HAP-1 (cell line): ENCODE measurements around the gene DOLPP1.

Source experiments
- DNase-seq, 2 experiments: peaks; one replicate each; pipeline ENCODE4 v3.0.0-alpha.2; 2016 to 2020; ENCODE audit warnings: low spot score in 2 of 2
- H3K27me3 ChIP-seq: fragments of 250-450 bp; sonication (Bioruptor Pico); 2 replicates; pipeline ENCODE4 v1.5.1; 2020; ENCODE audit warnings: low read depth, mild to moderate bottlenecking, moderate library complexity
- H3K36me3 ChIP-seq: fragments of 250-450 bp; sonication (Bioruptor Pico); replicated peaks from 2 replicates; pipeline ENCODE4 v1.5.1; 2020; ENCODE audit warnings: mild to moderate bottlenecking
- H3K4me1 ChIP-seq: fragments of 250-450 bp; sonication (Bioruptor Pico); 2 replicates; pipeline ENCODE4 v1.5.1; 2020; ENCODE audit warnings: mild to moderate bottlenecking
- H3K4me3 ChIP-seq: fragments of 250-450 bp; sonication (Bioruptor Pico); 2 replicates; pipeline ENCODE4 v1.5.1; 2020; ENCODE audit warnings: mild to moderate bottlenecking, moderate library complexity
- H3K9me3 ChIP-seq: fragments of 250-450 bp; sonication (Bioruptor Pico); 2 replicates; pipeline ENCODE4 v1.5.1; 2020; ENCODE audit warnings: mild to moderate bottlenecking, moderate library complexity
- in situ Hi-C: fragments of 300-500 bp; cut with MboI; formaldehyde crosslinking; loops from 3 replicates; pipeline ENCODE4 v1.14.3; 2020; ENCODE audit warnings: low sequenced_read_pairs, inconsistent platforms, mixed read lengths

The DOLPP1 gene

GRCh38 chr9:129071526-129072126 is 9.3 kb upstream of the DOLPP1 start:
- in situ Hi-C loops, result no loop called here
- peaks cover 11% of the 10 kb centered on the region for H3K36me3 ChIP-seq
- DNase-seq, result peak in 1 of 2 experiments; percentile 63
- H3K9me3 ChIP-seq, result no peaks in the 10 kb centered on the region
- H3K4me3 ChIP-seq, result no peak overlapping the region
- H3K27me3 ChIP-seq, result no peaks in the 10 kb centered on the region
- no peaks in the 10 kb centered on the region for H3K4me1 ChIP-seq

GRCh38 chr9:129072171-129072570 is 8.7 kb upstream of the DOLPP1 start:
- Histone ChIP-seq H3K4me3 (no peak overlapping the region), H3K9me3 (no peaks in the 10 kb centered on the region), H3K36me3 (peaks cover 11% of the 10 kb centered on the region), H3K4me1 (no peaks in the 10 kb centered on the region), H3K27me3 (no peaks in the 10 kb centered on the region)
- DNase-seq, result no peak
- in situ Hi-C loops, result no loop called here

GRCh38 chr9:129073404-129073803 is 7.5 kb upstream of the DOLPP1 start:
- DNase-seq, result no peak
- Histone ChIP-seq H3K4me1 (no peaks in the 10 kb centered on the region), H3K36me3 (peaks cover 3% of the 10 kb centered on the region), H3K9me3 (no peaks in the 10 kb centered on the region), H3K27me3 (no peaks in the 10 kb centered on the region), H3K4me3 (no peak overlapping the region)
- in situ Hi-C loops, result no loop called here

GRCh38 chr9:129074106-129074505 is 6.8 kb upstream of the DOLPP1 start:
- Histone ChIP-seq H3K9me3 (no peaks in the 10 kb centered on the region), H3K36me3 (peaks cover 3% of the 10 kb centered on the region; the same call in 1 of the 2 replicates), H3K4me1 (no peaks in the 10 kb centered on the region), H3K27me3 (no peaks in the 10 kb centered on the region), H3K4me3 (no peak overlapping the region)
- in situ Hi-C loops, result no loop called here
- DNase-seq, result no peak

GRCh38 chr9:129075996-129076639 is 4.8 kb upstream of the DOLPP1 start:
- no peaks in the 10 kb centered on the region for H3K27me3 ChIP-seq
- H3K4me1 ChIP-seq, result peaks cover 3% of the 10 kb centered on the region; the same call in 1 of the 2 replicates
- H3K36me3 ChIP-seq, result no peaks in the 10 kb centered on the region
- H3K9me3 ChIP-seq, result no peaks in the 10 kb centered on the region
- DNase-seq, result no peak
- no peak overlapping the region for H3K4me3 ChIP-seq
- in situ Hi-C loops, result no loop called here

DNA sequence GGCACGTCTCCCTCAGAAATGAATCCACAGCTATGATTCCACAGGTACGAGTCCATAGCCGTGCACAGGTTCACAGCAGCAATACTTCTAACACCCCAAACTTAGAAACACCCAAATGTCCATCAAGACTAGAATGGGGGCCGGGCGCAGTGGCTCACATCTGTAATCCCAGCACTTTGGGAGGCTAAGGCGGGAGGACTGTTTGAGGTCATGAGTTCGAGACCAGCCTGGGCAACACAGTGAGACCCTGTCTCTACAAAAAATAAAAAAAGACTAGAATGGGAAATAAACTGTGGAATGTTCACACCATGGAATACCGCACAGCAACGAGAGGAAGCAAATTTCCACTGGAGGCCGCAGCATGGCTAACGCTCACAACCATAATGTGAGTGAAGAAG is 4.3 kb upstream of the DOLPP1 start:
- in situ Hi-C loops, result no loop called here
- H3K27me3 ChIP-seq, result no peaks in the 10 kb centered on the region
- no peaks in the 10 kb centered on the region for H3K36me3 ChIP-seq
- no peak overlapping the region for H3K4me3 ChIP-seq
- no peak for DNase-seq
- no peaks in the 10 kb centered on the region for H3K9me3 ChIP-seq
- peaks cover 3% of the 10 kb centered on the region; the same call in 1 of the 2 replicates for H3K4me1 ChIP-seq

GRCh38 chr9:129077236-129077635 is 3.7 kb upstream of the DOLPP1 start:
- peaks cover 9% of the 10 kb centered on the region; the same call in 1 of the 2 replicates for H3K4me1 ChIP-seq
- H3K36me3 ChIP-seq, result no peaks in the 10 kb centered on the region
- H3K4me3 ChIP-seq, result no peak overlapping the region
- in situ Hi-C loops, result no loop called here
- no peaks in the 10 kb centered on the region for H3K9me3 ChIP-seq
- no peak for DNase-seq
- H3K27me3 ChIP-seq, result no peaks in the 10 kb centered on the region

DNA sequence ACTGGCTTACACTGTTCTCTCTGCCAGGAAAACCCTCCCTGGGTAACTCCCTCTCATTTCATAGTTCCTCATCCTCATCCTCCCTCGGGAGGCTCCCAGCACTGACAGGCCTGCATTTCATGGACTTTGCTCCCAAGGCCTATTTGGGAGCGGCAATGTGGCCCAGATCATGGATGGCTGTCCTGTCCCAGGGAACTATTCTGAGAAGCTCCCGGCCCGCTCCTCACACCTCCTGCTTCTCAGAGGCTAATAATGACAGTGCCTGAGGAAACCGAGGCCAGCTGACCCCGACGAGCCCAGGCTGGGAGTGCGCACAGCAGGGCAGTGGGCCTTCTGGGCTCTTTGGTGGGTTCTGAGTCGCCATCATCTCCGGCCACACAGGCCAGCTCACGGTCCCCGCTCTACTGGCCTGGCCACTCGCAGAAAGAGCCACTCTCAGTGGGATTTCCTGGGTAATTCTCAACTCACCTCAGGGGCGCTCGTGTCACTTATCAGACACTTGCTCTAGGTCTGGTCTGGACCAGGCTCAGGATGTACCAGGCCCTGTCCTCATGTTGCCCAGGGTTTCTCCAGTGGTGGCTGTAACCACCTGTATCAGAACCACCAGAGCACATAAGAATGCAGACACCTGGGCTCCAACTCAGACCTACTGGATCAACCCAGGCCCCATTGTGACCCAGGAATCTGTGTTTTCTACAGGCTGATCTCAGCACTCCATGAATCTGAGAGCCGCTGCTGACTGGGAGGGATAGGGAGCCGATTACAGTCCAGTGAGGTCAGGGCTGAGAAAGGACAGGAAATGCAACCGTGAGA is 2.0 kb upstream of the DOLPP1 start:
- in situ Hi-C loops, result no loop called here
- Histone ChIP-seq H3K4me1 (peaks cover 9% of the 10 kb centered on the region; the same call in 1 of the 2 replicates), H3K27me3 (no peaks in the 10 kb centered on the region), H3K9me3 (no peaks in the 10 kb centered on the region), H3K4me3 (no peak overlapping the region), H3K36me3 (no peaks in the 10 kb centered on the region)
- no peak for DNase-seq

GRCh38 chr9:129079829-129080228 is 1.1 kb upstream of the DOLPP1 start:
- Histone ChIP-seq H3K4me1 (peaks cover 9% of the 10 kb centered on the region; the same call in 1 of the 2 replicates), H3K36me3 (peaks cover under 1% of the 10 kb centered on the region), H3K4me3 (peak overlapping the region; percentile 76), H3K9me3 (no peaks in the 10 kb centered on the region), H3K27me3 (no peaks in the 10 kb centered on the region)
- DNase-seq, result no peak
- in situ Hi-C loops, result no loop called here

DNA sequence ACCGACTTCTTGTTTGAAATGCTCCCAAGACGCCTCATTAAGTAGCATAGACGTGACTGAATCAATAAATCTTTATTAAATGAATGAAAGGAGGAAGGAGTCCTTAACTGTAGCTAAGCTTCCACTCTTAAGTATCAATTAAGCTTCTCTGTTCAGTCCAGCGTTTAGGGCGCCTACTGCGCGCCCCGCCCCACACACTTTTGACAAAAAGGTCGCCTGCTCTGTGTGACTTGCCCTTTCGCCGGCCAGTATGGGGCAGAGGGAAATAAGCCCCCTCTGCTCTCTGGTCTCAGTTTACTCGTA is 662 bp upstream of the DOLPP1 start:
- Histone ChIP-seq H3K9me3 (no peaks in the 10 kb centered on the region), H3K4me3 (peak overlapping the region; percentile 76), H3K4me1 (peaks cover 9% of the 10 kb centered on the region; the same call in 1 of the 2 replicates), H3K36me3 (peaks cover 4% of the 10 kb centered on the region), H3K27me3 (no peaks in the 10 kb centered on the region)
- in situ Hi-C loops, result no loop called here
- no peak for DNase-seq

DNA sequence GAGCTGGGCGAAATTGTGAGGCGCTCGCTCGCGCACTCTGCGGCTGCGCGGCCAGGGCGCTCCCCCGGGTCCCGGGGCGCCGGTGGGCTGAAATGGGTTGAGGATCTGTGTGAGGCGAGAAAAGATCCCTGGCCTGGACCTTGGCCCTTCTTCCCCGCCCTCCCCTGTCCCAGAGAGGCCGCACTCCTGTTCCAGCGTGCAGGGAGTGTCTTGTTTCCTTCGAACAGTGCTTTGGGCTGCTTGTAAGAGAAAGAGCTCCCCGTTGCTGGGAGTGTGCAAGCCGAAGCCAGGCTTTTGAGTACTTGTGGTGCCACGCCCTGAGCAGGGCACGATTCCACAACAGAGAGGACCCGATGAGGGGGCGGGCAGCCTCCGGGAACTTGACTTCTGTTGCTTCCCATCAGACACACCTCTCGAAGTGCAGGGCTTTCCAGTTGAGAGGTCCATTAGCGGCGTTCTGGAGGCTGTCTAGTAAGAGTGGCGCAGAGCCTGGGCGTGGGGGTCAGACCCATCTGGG is 535 bp downstream of the DOLPP1 start:
- no peak for DNase-seq
- H3K9me3 ChIP-seq, result no peaks in the 10 kb centered on the region
- peaks cover 9% of the 10 kb centered on the region; the same call in 1 of the 2 replicates for H3K4me1 ChIP-seq
- peaks cover 15% of the 10 kb centered on the region for H3K36me3 ChIP-seq
- in situ Hi-C loops, result no loop called here
- peak overlapping the region; percentile 76 for H3K4me3 ChIP-seq
- no peaks in the 10 kb centered on the region for H3K27me3 ChIP-seq

GRCh38 chr9:129084087-129084486 is 3.2 kb downstream of the DOLPP1 start:
- H3K27me3 ChIP-seq, result no peaks in the 10 kb centered on the region
- no peak for DNase-seq
- no peak overlapping the region for H3K4me3 ChIP-seq
- H3K36me3 ChIP-seq, result peaks cover 29% of the 10 kb centered on the region
- no peaks in the 10 kb centered on the region for H3K9me3 ChIP-seq
- peaks cover 9% of the 10 kb centered on the region; the same call in 1 of the 2 replicates for H3K4me1 ChIP-seq
- in situ Hi-C loops, result no loop called here

DNA sequence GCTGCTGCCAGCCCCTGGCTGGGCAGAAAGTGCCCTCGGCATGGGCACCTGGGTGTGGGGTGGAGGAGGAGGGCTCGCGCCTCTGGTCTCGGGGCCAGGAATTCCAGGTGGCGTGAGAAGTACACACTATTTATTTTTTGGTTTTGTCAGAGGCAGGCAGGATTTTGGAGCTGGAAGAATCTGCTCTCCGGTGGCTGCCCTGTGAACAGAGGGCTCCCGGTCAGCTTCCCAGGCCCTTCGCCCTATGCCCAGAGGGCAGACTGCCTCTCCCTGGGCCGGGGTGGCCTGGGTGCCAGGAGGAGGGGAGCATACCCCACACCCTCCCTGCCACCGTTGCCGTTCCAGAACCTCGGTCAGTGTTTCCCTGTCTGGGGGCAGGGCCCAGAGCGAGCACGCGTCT is 8.3 kb downstream of the DOLPP1 start:
- in situ Hi-C loops, result no loop called here
- H3K9me3 ChIP-seq, result no peaks in the 10 kb centered on the region
- DNase-seq, result no peak
- H3K27me3 ChIP-seq, result no peaks in the 10 kb centered on the region
- no peaks in the 10 kb centered on the region for H3K4me1 ChIP-seq
- H3K36me3 ChIP-seq, result peaks cover 36% of the 10 kb centered on the region
- no peak overlapping the region for H3K4me3 ChIP-seq
